Upper lobe of right lung (tissue), 1 donor: ENCODE results near the gene DEPDC1B. TPM values are rescaled to one million over a fixed set of nuclear protein-coding genes. Genes with fewer than 3 reads are reported as not detected.

Experiments used
- ATAC-seq: fragments of 200-7000 bp; cut with Tn5 transposase; one replicate; pipeline ENCODE4 v1.9.1; 2020; ENCODE audit warnings: mild to moderate bottlenecking, moderate library complexity
- DNase-seq: peaks from one replicate; pipeline ENCODE4 v3.0.0-alpha.2; 2020
- H3K27ac ChIP-seq: fragments of 200-600 bp; one replicate; pipeline ENCODE4 v1.8.0; 2022
- H3K27me3 ChIP-seq: fragments of 200-600 bp; one replicate; pipeline ENCODE4 v1.8.0; 2022; ENCODE audit warnings: mild to moderate bottlenecking
- H3K36me3 ChIP-seq: fragments of 200-600 bp; one replicate; pipeline ENCODE4 v1.8.0; 2022
- H3K4me1 ChIP-seq: fragments of 200-600 bp; one replicate; pipeline ENCODE4 v1.8.0; 2022
- H3K4me3 ChIP-seq: fragments of 200-600 bp; one replicate; pipeline ENCODE4 v1.8.0; 2022; ENCODE audit warnings: mild to moderate bottlenecking
- H3K9me3 ChIP-seq: fragments of 200-600 bp; one replicate; pipeline ENCODE4 v1.8.0; 2022
- CTCF ChIP-seq: fragments of 200-600 bp; IDR thresholded peaks from one replicate; pipeline ENCODE4 v1.8.0; 2022; ENCODE audit warnings: antibody characterized with exemption
- intact Hi-C: fragments of 100-400 bp; cut with DNase I; formaldehyde crosslinking; loops from one replicate; pipeline ENCODE4 v1.11.0; 2022
- long read RNA-seq: library from polyadenylated mRNA; unstranded; transcript quantifications from one replicate; pipeline ENCODE4 v2.0.0, GENCODE V29; 2021
- total RNA-seq: library from RNA; stranded (reverse); fragmentation: NEBNext Ultra II Directional; extraction: Animal tissue kit (Norgen Biotek cat#: 25700); gene quantifications from one replicate; pipeline ENCODE4 v1.2.1, GENCODE V29; 2021
- donor health status: DM: no; HTN: yes; CAD: no; lungs with severe emphysema.

Gene DEPDC1B, protein sequence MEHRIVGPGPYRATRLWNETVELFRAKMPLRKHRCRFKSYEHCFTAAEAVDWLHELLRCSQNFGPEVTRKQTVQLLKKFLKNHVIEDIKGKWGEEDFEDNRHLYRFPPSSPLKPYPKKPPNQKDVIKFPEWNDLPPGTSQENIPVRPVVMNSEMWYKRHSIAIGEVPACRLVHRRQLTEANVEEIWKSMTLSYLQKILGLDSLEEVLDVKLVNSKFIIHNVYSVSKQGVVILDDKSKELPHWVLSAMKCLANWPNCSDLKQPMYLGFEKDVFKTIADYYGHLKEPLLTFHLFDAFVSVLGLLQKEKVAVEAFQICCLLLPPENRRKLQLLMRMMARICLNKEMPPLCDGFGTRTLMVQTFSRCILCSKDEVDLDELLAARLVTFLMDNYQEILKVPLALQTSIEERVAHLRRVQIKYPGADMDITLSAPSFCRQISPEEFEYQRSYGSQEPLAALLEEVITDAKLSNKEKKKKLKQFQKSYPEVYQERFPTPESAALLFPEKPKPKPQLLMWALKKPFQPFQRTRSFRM
- total RNA-seq = 0.20 TPM
- long read RNA-seq = 0 reads

- Histone ChIP-seq H3K4me1 (peaks cover 15% of the 10 kb centered on the region), H3K4me3 (peak within 1 kb of the TSS; percentile 79), H3K27me3 (no peaks in the 10 kb centered on the region), H3K27ac (peak within 1 kb of the TSS; percentile 24), H3K36me3 (no peaks in the 10 kb centered on the region), H3K9me3 (no peaks in the 10 kb centered on the region)
- intact Hi-C loops = no loop called here
- ATAC-seq (peak; percentile 98), DNase-seq (peak; percentile 94)
- TF ChIP-seq CTCF = peak; percentile 14
These were observed at the start of gene DEPDC1B for GRCh38 chr5:60699609-60700415. DEPDC1B (minus strand) TSS chr5:60700166; CDS start chr5:60700093, 73 bp downstream.

GRCh38 chr5:60744682-60745081, 44.7 kb upstream of the DEPDC1B start:
- intact Hi-C loops = no loop called here
- TF ChIP-seq CTCF = no peak
- Histone ChIP-seq H3K36me3 (no peaks in the 10 kb centered on the region), H3K27me3 (no peaks in the 10 kb centered on the region), H3K27ac (no peak overlapping the region), H3K4me3 (no peak overlapping the region), H3K9me3 (no peaks in the 10 kb centered on the region), H3K4me1 (no peaks in the 10 kb centered on the region)
- DNase-seq = no peak
- no peak for ATAC-seq

- intact Hi-C loops = no loop called here
- H3K4me3 ChIP-seq = no peak overlapping the region
- no peaks in the 10 kb centered on the region for H3K27me3 ChIP-seq
- DNase-seq (no peak), ATAC-seq (no peak)
- H3K27ac ChIP-seq = no peak overlapping the region
- no peaks in the 10 kb centered on the region for H3K36me3 ChIP-seq
- no peaks in the 10 kb centered on the region for H3K4me1 ChIP-seq
- H3K9me3 ChIP-seq = no peaks in the 10 kb centered on the region
- no peak for TF ChIP-seq CTCF
These were observed 43.7 kb upstream of the DEPDC1B start for GRCh38 chr5:60743511-60744314.

GRCh38 chr5:60740322-60740721, 40.4 kb upstream of the DEPDC1B start:
- Histone ChIP-seq H3K27me3 (no peaks in the 10 kb centered on the region), H3K4me1 (no peaks in the 10 kb centered on the region), H3K36me3 (no peaks in the 10 kb centered on the region), H3K9me3 (no peaks in the 10 kb centered on the region), H3K27ac (no peak overlapping the region), H3K4me3 (no peak overlapping the region)
- intact Hi-C loops = no loop called here
- TF ChIP-seq CTCF = no peak
- ATAC-seq (no peak), DNase-seq (no peak)

GRCh38 chr5:60738933-60739332, 39.0 kb upstream of the DEPDC1B start:
- H3K4me1 ChIP-seq = no peaks in the 10 kb centered on the region
- no peak overlapping the region for H3K27ac ChIP-seq
- intact Hi-C loops = no loop called here
- no peak for TF ChIP-seq CTCF
- DNase-seq (no peak), ATAC-seq (no peak)
- H3K36me3 ChIP-seq = no peaks in the 10 kb centered on the region
- no peak overlapping the region for H3K4me3 ChIP-seq
- no peaks in the 10 kb centered on the region for H3K27me3 ChIP-seq
- H3K9me3 ChIP-seq = no peaks in the 10 kb centered on the region
